Body of pancreas (tissue), 4 donors: ENCODE results near the gene CDH22.

ENCODE experiments used
- POLR2A ChIP-seq, 3 donors: fragments of 450-650 bp; IDR thresholded peaks; one replicate each; pipeline ENCODE4 v1.6.1; 2016; ENCODE audit warnings: antibody characterized with exemption in 3 of 3, mild to moderate bottlenecking in 2 of 3
- TF ChIP-seq, protein P1 (sequence below), 7 experiments: fragments of 450-650 bp in 4 of 7; fragments of 200-600 bp in 3 of 7; sonication (generic) in 3 of 7; IDR thresholded peaks; one replicate each; pipeline ENCODE4 v1.5.1; 2016 to 2019; ENCODE audit warnings: antibody characterized with exemption in 7 of 7

DNA sequence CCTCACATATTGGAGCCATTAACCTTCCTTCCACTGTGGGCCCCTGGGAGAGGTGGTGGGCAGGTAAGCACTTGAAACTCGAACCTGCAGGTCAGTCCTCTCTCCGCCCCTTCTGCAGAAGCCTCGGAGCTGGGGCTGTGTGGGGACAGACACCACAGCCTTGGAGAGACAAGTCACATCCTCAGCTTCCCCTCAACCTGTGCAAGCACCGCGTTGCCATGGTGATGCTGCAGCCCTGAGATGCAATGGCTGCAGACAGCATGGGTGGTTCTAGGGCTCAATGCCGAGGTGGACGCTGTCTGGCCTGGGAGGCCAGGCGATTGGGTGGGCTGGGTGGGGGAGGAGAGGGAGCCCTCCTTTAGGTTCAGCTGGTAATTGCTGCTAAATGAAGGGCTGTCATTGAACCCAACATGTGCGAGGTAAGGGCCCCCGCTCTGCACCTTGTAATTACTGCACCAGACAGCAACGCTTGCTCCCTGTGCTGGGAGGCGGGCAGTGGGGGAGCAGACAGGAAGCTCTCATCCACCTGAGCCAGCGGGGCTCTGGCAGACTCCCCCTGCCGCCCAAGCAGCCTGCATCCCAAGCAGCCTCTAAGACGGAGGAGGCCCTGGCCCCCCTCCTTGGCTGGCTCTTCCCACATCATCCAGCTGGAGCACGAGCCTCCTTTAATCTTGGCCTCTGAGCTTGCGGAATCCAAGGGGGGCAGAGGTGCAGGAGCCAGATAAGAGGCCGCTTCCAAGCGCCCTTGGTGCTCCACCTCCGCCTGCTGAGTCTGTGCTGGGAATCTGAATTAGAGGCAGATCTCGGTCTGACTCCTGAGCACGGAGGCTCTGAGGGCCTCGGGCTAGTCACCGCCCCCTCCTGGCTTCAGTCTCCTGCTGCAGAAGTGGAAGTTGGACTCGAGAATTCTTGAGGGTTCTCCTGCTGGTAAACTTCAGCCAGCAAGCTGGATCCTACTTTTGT is 39.8 kb upstream of the CDH22 start:
- TF ChIP-seq, protein P1, sequence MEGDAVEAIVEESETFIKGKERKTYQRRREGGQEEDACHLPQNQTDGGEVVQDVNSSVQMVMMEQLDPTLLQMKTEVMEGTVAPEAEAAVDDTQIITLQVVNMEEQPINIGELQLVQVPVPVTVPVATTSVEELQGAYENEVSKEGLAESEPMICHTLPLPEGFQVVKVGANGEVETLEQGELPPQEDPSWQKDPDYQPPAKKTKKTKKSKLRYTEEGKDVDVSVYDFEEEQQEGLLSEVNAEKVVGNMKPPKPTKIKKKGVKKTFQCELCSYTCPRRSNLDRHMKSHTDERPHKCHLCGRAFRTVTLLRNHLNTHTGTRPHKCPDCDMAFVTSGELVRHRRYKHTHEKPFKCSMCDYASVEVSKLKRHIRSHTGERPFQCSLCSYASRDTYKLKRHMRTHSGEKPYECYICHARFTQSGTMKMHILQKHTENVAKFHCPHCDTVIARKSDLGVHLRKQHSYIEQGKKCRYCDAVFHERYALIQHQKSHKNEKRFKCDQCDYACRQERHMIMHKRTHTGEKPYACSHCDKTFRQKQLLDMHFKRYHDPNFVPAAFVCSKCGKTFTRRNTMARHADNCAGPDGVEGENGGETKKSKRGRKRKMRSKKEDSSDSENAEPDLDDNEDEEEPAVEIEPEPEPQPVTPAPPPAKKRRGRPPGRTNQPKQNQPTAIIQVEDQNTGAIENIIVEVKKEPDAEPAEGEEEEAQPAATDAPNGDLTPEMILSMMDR (IDR thresholded peaks at IDR 0.05), result no peak
- no peak for TF ChIP-seq POLR2A (IDR thresholded peaks at IDR 0.05)
